Measurements from ENCODE around the gene FUT3.
"Not testable (repeated sequence)": the region's sequence is repeated elsewhere in the genome, so short reads cannot be mapped to it uniquely, and the experiment has no call there.

The FUT3 gene

GRCh38 chr19:5851302-5851701 is at the start of gene FUT3:
Gene FUT3 (minus strand): TSS chr19:5851449.
- DNase-seq = no peak

GRCh38 chr19:5900976-5901375 is 49.7 kb upstream of the FUT3 start:
- no peak for DNase-seq

GRCh38 chr19:5899728-5900526 is 48.7 kb upstream of the FUT3 start:
- no peak for DNase-seq

- no peak for DNase-seq
Measured at GRCh38 chr19:5897189-5897969, 46.1 kb upstream of the FUT3 start.

GRCh38 chr19:5896365-5897076 is 45.3 kb upstream of the FUT3 start:
- DNase-seq = no peak

GRCh38 chr19:5895890-5896289 is 44.6 kb upstream of the FUT3 start:
- no peak for DNase-seq

- no peak for DNase-seq
Measured at GRCh38 chr19:5895409-5895808, 44.2 kb upstream of the FUT3 start.

- no peak for DNase-seq
Measured at GRCh38 chr19:5894704-5895349, 43.6 kb upstream of the FUT3 start.

- DNase-seq = peak; percentile 13
Measured at GRCh38 chr19:5893907-5894703, 42.9 kb upstream of the FUT3 start.

GRCh38 chr19:5893296-5893903 is 42.2 kb upstream of the FUT3 start:
- DNase-seq = no peak

- no peak for DNase-seq
Measured at GRCh38 chr19:5892772-5893275, 41.6 kb upstream of the FUT3 start.

GRCh38 chr19:5891938-5892771 is 40.9 kb upstream of the FUT3 start:
- no peak for DNase-seq

- DNase-seq = no peak
Measured at GRCh38 chr19:5891572-5891937, 40.3 kb upstream of the FUT3 start.

GRCh38 chr19:5890099-5890498 is 38.9 kb upstream of the FUT3 start:
- DNase-seq = no peak

GRCh38 chr19:5889288-5889971 is 38.2 kb upstream of the FUT3 start:
- DNase-seq = no peak

- not testable (repeated sequence) for DNase-seq
Measured at GRCh38 chr19:5884065-5884811, 33.0 kb upstream of the FUT3 start.

- DNase-seq = not testable (repeated sequence)
Measured at GRCh38 chr19:5883157-5883873, 32.1 kb upstream of the FUT3 start.

GRCh38 chr19:5882421-5882968 is 31.2 kb upstream of the FUT3 start:
- DNase-seq = no peak
